Osteoblast (primary cell): Measurements from ENCODE around the gene NOCT. TPM values are rescaled to one million over a fixed set of nuclear protein-coding genes. Genes with fewer than 3 reads are reported as not detected.

ENCODE experiments used
- DNase-seq: peaks from one replicate; pipeline ENCODE4 v3.0.0; 2011; ENCODE audit warnings: low spot score, mixed read lengths; ENCODE audit not compliant: insufficient read length; ENCODE audit errors: missing footprints
- H2AFZ ChIP-seq: 2 replicates; pipeline ENCODE4 v1.6.0; 2011; ENCODE audit warnings: mild to moderate bottlenecking, low read length
- H3K27ac ChIP-seq: 2 replicates; pipeline ENCODE4 v1.5.1; 2011; ENCODE audit warnings: mild to moderate bottlenecking, low read depth, low read length, moderate library complexity
- H3K27me3 ChIP-seq: 2 replicates; pipeline ENCODE4 v1.6.0; 2012; ENCODE audit warnings: mild to moderate bottlenecking, control low read depth, inconsistent platforms, low read length, moderate library complexity; ENCODE audit not compliant: insufficient read depth
- H3K36me3 ChIP-seq: 2 replicates; pipeline ENCODE4 v1.5.1; 2011; ENCODE audit warnings: mild to moderate bottlenecking, low read length, control low read depth, moderate library complexity; ENCODE audit not compliant: insufficient read depth
- H3K4me1 ChIP-seq: 2 replicates; pipeline ENCODE4 v1.5.1; 2011; ENCODE audit warnings: mild to moderate bottlenecking, low read length, control low read depth, moderate library complexity; ENCODE audit not compliant: insufficient read depth
- H3K4me2 ChIP-seq: 2 replicates; pipeline ENCODE4 v1.6.0; 2011; ENCODE audit warnings: mild to moderate bottlenecking, low read length; ENCODE audit not compliant: insufficient read depth
- H3K4me3 ChIP-seq: fragments of 200-600 bp; sonication (generic); 3 replicates; pipeline ENCODE4 v1.5.1; 2012; ENCODE audit warnings: mild to moderate bottlenecking, low read length, inconsistent platforms; ENCODE audit not compliant: insufficient read depth
- H3K79me2 ChIP-seq: 2 replicates; pipeline ENCODE4 v1.6.0; 2012; ENCODE audit warnings: mild to moderate bottlenecking, low read length, control low read depth, inconsistent platforms; ENCODE audit not compliant: insufficient read depth
- H3K9me3 ChIP-seq: 2 replicates; pipeline ENCODE4 v1.5.1; 2011; ENCODE audit warnings: low read depth, low read length, control low read depth
- H4K20me1 ChIP-seq: 2 replicates; pipeline ENCODE4 v1.6.0; 2012; ENCODE audit warnings: mild to moderate bottlenecking, low read length, control low read depth; ENCODE audit not compliant: insufficient read depth
- total RNA-seq: library from RNA; depleted of rRNA; stranded (reverse); fragments of >200 nt; gene quantifications from 2 replicates; pipeline ENCODE4 v1.2.3, GENCODE V29; 2012
- TF ChIP-seq, protein P1 (sequence below): IDR thresholded peaks from 2 replicates; pipeline ENCODE4 v1.5.1; 2011; ENCODE audit warnings: mild to moderate bottlenecking, low read depth, low read length, moderate library complexity; ENCODE audit errors: extremely low read depth

Gene NOCT
- total RNA-seq, 1 donor = 18.1 TPM

DNA sequence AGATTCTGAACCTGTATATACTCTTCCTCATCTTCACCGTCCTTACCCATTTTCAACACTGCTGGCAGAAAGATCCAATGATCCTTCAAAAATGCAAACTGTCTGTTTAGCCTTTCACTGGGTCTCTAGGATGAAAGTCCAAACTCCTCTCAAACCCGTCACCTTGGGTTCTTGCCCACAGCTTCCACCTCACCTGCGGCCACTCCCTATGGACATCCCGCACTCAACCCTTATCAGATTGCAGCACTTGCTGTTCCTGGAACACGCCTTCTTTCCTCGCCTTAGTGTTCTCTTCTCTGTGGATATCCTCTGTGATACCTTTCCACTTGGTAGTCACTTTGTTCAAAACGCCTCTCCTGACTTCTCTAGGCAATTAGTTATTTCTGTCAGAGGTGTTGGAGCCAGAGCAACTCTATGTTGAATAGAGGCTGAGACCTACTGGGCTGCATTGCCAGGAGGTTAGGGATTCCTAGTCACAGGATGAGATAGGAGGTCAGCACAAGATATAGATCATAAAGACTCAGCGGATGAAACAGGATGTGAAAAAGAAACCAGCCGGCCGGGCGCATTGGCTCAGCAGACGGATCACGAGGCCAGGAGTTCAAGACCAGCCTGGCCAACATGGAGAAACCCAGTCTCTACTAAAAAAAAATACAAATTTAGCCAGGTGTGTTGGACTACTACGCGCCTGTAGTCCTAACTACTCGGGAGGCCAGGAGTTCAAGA lies 4.2 kb upstream of the NOCT start:
- TF ChIP-seq, protein P1, sequence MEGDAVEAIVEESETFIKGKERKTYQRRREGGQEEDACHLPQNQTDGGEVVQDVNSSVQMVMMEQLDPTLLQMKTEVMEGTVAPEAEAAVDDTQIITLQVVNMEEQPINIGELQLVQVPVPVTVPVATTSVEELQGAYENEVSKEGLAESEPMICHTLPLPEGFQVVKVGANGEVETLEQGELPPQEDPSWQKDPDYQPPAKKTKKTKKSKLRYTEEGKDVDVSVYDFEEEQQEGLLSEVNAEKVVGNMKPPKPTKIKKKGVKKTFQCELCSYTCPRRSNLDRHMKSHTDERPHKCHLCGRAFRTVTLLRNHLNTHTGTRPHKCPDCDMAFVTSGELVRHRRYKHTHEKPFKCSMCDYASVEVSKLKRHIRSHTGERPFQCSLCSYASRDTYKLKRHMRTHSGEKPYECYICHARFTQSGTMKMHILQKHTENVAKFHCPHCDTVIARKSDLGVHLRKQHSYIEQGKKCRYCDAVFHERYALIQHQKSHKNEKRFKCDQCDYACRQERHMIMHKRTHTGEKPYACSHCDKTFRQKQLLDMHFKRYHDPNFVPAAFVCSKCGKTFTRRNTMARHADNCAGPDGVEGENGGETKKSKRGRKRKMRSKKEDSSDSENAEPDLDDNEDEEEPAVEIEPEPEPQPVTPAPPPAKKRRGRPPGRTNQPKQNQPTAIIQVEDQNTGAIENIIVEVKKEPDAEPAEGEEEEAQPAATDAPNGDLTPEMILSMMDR = no peak
- H3K9me3 ChIP-seq = no peaks in the 10 kb centered on the region
- H3K4me2 ChIP-seq = no peak overlapping the region
- H2AFZ ChIP-seq = no peak overlapping the region
- H3K27ac ChIP-seq = no peak overlapping the region
- no peaks in the 10 kb centered on the region for H3K27me3 ChIP-seq
- peaks cover 6% of the 10 kb centered on the region for H3K79me2 ChIP-seq
- no peak overlapping the region for H3K4me3 ChIP-seq
- no peak for DNase-seq
- peaks cover 3% of the 10 kb centered on the region for H4K20me1 ChIP-seq
- no peaks in the 10 kb centered on the region for H3K36me3 ChIP-seq
- peaks cover 16% of the 10 kb centered on the region for H3K4me1 ChIP-seq

DNA sequence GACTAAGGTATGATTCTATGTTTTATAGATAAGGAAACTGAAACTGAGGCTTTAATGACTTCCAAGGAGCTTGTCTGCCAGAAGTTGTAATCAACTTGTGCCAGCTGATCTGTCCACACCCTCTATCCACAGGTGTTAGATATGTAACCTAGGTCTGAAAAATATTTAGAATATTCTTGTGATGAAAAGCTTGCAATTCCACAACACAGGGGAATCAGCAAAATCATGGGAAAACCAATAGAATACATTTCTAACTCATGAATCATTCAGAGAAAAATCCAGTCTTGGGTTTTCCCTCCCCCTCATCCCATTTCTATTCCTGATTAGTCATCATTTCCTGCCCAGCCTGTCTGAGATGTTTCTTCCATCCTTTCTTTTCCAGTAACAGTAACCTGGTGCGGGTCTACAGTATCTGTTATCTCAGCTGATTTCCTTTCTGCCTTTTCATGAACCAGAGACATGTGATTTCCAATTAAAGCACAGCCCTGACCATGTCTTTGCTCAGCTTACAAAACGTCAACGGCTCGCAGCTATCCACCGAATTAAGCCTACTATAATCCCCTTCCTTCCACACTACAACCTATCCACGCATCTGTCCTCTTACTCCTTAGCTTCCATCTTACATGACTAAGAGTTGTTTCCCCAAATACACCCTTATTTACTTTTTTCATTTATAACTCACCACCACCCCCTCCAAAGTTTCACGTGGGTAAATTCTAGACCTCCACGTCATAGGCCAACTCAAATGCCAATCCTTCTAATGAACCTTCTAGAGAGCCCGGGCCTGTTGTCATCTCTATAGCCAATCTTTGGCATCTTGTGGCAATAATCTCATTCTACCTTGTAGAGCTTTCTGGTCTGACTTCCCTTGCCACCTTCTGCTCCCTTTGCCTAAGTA lies 961 bp upstream of the NOCT start:
- peak overlapping the region; percentile 98 for H3K4me2 ChIP-seq
- H3K9me3 ChIP-seq = no peaks in the 10 kb centered on the region
- no peaks in the 10 kb centered on the region for H3K36me3 ChIP-seq
- peaks cover 36% of the 10 kb centered on the region for H3K79me2 ChIP-seq
- H3K27me3 ChIP-seq = no peaks in the 10 kb centered on the region
- H2AFZ ChIP-seq = peak overlapping the region; percentile 85
- peak overlapping the region; percentile 90 for H3K4me3 ChIP-seq
- H3K4me1 ChIP-seq = peaks cover 36% of the 10 kb centered on the region
- TF ChIP-seq, protein P1 = no peak
- H4K20me1 ChIP-seq = peaks cover 21% of the 10 kb centered on the region
- H3K27ac ChIP-seq = peak overlapping the region; percentile 100
- peak; percentile 97 for DNase-seq

DNA sequence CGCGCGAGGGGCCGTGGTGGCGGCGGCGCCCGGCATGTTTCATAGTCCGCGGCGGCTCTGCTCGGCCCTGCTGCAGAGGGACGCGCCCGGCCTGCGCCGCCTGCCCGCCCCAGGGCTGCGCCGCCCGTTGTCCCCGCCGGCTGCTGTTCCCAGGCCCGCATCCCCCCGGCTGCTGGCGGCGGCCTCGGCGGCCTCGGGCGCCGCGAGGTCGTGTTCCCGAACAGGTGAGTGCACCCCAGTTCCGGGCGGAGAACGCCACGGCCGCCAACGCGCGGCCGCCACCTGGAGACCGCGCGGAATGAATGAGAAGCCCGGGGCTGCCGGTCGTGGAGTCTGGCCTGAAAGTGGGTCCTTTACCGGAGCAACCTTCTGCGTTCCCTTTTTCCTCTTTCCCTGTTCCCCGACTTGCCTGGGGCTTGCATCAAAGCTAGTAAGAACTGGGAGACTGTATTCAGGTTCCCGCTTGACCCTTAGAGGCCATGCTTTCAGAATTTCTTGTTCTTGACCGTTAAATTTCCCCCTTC lies 429 bp downstream of the NOCT start:
- Histone ChIP-seq H3K36me3 (peaks cover 5% of the 10 kb centered on the region), H3K79me2 (peaks cover 50% of the 10 kb centered on the region), H4K20me1 (peaks cover 31% of the 10 kb centered on the region), H3K27ac (peak overlapping the region; percentile 100), H3K27me3 (no peaks in the 10 kb centered on the region), H2AFZ (peak overlapping the region; percentile 54), H3K9me3 (no peaks in the 10 kb centered on the region), H3K4me2 (peak overlapping the region; percentile 98), H3K4me1 (peaks cover 41% of the 10 kb centered on the region), H3K4me3 (peak overlapping the region; percentile 90)
- TF ChIP-seq, protein P1 = no peak
- DNase-seq = peak; percentile 79

- TF ChIP-seq, protein P1 = no peak
- Histone ChIP-seq H3K4me2 (peak overlapping the region; percentile 79), H4K20me1 (peaks cover 44% of the 10 kb centered on the region), H3K79me2 (peaks cover 67% of the 10 kb centered on the region), H3K27ac (peak overlapping the region; percentile 65), H3K4me1 (peaks cover 41% of the 10 kb centered on the region), H3K36me3 (peaks cover 5% of the 10 kb centered on the region), H3K9me3 (no peaks in the 10 kb centered on the region), H2AFZ (no peak overlapping the region), H3K27me3 (no peaks in the 10 kb centered on the region), H3K4me3 (peak overlapping the region; percentile 55)
- DNase-seq = peak; percentile 78
Measured at GRCh38 chr4:139017861-139018260, 2.3 kb downstream of the NOCT start.
